ENCODE data around the gene CNNM4.
"Not testable (repeated sequence)": the region's sequence is repeated elsewhere in the genome, so short reads cannot be mapped to it uniquely, and the experiment has no call there.

DNA sequence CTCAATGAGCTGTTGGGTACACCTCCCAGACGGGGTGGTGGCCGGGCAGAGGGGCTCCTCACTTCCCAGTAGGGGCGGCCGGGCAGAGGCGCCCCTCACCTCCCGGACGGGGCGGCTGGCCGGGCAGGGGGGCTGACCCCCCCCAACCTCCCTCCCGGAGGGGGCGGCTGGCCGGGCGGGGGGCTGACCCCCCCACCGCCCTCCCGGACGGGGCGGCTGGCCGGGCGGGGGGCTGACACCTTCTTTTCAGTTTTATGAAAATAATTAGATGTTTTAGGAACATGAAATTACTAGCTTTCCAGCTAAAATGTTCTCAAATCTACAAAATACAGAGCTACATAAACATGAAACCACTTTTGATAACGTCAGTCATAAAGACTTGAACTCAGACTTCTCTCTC is 45.2 kb downstream of the CNNM4 start:
- not testable (repeated sequence) for TF ChIP-seq POLR2AphosphoS5, POLR2A (IDR thresholded peaks at IDR 0.05; ENCODE audit: low read depth, low read length)

All from GM12891 (cell line).